Measurements from ENCODE around the gene DLL1.

DLL1 gene

DNA sequence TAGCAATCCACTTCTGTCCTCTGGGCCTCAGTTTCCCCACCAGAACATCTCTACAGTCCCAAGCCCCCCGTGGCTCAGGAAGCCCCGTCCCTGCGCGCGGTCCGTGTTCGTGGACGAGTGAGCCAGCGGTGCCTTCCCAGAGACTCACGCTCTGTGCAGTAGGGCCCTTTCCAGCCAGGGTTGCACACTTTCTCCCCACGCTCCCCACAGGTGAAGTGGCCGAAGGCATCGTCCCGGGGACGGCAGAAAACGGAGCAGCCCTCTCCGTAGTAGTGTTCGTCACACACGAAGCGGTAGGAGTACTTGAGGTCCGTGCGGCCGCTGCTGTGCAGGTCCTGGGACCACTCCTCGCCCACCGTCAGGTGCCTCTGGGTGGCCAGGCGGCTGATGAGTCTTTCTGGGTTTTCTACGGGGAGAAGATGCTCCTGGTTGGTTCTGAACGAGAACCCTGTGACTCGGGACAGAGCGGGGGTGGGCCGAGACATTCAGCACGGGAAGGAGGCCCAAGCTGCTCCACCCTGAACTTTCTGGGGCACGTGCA, 2.7 kb downstream of the DLL1 start:
- Histone ChIP-seq H2AFZ (ENCODE audit: low read length, unreplicated experiment) (no peak overlapping the region), H3K27me3 (ENCODE audit: insufficient read depth, low read length) (peaks cover 47% of the 10 kb centered on the region), H3K4me3 (ENCODE audit: low read depth, low read length) (no peak overlapping the region), H3K36me3 (ENCODE audit: insufficient read depth, low read length) (no peaks in the 10 kb centered on the region), H3K4me1 (ENCODE audit: control insufficient read depth, insufficient read depth, low read length, unreplicated experiment) (no peaks in the 10 kb centered on the region), H3K27ac (ENCODE audit: low read depth, low read length) (no peak overlapping the region), H3K79me2 (ENCODE audit: control insufficient read depth, insufficient read depth, low read length, unreplicated experiment) (no peaks in the 10 kb centered on the region)

DNA sequence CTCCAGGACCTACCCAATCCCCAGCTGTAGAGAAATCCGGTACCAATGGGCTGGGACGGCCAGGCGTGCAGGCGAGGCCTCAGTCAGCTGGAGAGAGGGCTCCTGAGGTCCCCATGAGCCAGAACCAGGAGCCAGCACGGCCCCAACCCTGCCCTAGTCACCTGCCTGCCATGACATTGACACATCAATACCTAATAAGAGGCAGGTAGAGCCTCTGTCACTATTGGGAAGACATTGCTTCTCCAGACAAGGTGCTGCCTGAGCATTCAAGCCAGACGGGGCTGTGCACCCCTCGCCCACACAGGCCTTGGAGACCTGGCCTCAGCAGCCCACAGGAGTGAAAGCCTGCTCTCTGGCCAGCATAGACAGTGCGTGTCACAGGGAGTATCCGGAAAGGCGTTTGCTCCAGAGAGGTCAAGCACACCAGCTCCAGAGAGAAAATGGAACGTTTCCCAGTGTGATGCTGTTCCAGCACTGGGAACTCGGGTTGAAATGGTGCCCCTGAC, 3.5 kb downstream of the DLL1 start:
- no peak overlapping the region for H3K4me3 ChIP-seq (ENCODE audit: low read depth, low read length)
- H3K27me3 ChIP-seq (ENCODE audit: insufficient read depth, low read length) = peaks cover 40% of the 10 kb centered on the region
- H2AFZ ChIP-seq (ENCODE audit: low read length, unreplicated experiment) = no peak overlapping the region
- H3K27ac ChIP-seq (ENCODE audit: low read depth, low read length) = no peak overlapping the region
- no peaks in the 10 kb centered on the region for H3K79me2 ChIP-seq (ENCODE audit: control insufficient read depth, insufficient read depth, low read length, unreplicated experiment)
- H3K4me1 ChIP-seq (ENCODE audit: control insufficient read depth, insufficient read depth, low read length, unreplicated experiment) = no peaks in the 10 kb centered on the region
- H3K36me3 ChIP-seq (ENCODE audit: insufficient read depth, low read length) = no peaks in the 10 kb centered on the region

DNA sequence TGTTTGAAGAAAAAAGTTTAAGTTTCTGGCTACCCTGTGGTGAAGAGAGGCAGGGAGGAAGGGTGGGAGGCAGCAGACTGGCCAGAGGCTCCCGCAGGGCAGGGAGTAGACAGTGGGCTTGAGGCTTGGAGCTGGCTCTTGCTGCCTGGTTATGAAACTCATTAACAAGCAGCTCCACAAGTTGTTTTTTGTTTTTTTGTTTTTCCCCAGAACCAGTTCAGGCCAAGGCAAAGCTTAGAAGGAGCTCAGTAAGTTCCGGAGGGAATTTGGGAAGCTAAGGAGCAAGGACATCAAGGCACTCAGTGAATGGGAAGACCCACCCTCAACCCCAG, 4.0 kb downstream of the DLL1 start:
- peaks cover 34% of the 10 kb centered on the region for H3K27me3 ChIP-seq (ENCODE audit: insufficient read depth, low read length)
- H3K4me3 ChIP-seq (ENCODE audit: low read depth, low read length) = no peak overlapping the region

DNA sequence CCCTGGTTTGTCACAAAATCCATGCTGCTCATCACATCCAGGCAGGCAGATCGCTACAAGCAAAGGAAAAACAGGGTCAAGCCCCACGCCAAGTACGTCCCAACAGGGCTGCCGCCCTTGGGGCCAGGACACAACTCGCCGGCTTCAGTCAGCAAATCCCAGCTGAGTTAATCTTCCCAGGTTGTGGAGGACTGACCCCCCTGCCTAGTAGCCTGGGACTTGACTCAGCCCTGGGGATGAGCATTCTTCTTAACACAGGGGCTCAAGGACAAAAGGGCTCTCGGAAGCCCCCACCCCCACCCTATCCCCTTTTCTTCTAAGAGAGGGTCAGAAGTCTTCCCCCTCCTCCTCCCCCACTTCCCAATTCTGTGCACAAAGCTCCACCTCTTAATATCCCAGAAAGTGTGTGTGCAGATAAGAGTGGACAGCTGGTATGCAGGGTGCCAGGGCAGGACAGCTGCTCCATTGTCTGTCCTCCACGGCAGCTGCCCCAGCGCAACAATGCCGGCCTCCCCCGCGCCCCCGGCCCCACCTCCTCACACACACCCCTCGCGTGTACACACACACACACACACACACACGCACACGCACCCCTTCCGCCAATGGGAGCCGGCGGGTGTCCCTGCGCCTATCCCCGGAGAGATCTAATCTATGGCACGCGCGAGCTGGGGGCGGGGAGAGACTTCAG, 4.5 kb downstream of the DLL1 start:
- no peaks in the 10 kb centered on the region for H3K36me3 ChIP-seq (ENCODE audit: insufficient read depth, low read length)
- no peak overlapping the region for H3K4me3 ChIP-seq (ENCODE audit: low read depth, low read length)
- H3K27me3 ChIP-seq (ENCODE audit: insufficient read depth, low read length) = peaks cover 29% of the 10 kb centered on the region
- no peaks in the 10 kb centered on the region for H3K4me1 ChIP-seq (ENCODE audit: control insufficient read depth, insufficient read depth, low read length, unreplicated experiment)
- H2AFZ ChIP-seq (ENCODE audit: low read length, unreplicated experiment) = no peak overlapping the region
- H3K27ac ChIP-seq (ENCODE audit: low read depth, low read length) = no peak overlapping the region
- no peaks in the 10 kb centered on the region for H3K79me2 ChIP-seq (ENCODE audit: control insufficient read depth, insufficient read depth, low read length, unreplicated experiment)

More for the DNA sequence above, 4.0 kb downstream of the DLL1 start:
- no peak overlapping the region for H3K27ac ChIP-seq (ENCODE audit: low read depth, low read length)
- no peaks in the 10 kb centered on the region for H3K79me2 ChIP-seq (ENCODE audit: control insufficient read depth, insufficient read depth, low read length, unreplicated experiment)
- H3K36me3 ChIP-seq (ENCODE audit: insufficient read depth, low read length) = no peaks in the 10 kb centered on the region
- no peaks in the 10 kb centered on the region for H3K4me1 ChIP-seq (ENCODE audit: control insufficient read depth, insufficient read depth, low read length, unreplicated experiment)
- no peak overlapping the region for H2AFZ ChIP-seq (ENCODE audit: low read length, unreplicated experiment)

DNA sequence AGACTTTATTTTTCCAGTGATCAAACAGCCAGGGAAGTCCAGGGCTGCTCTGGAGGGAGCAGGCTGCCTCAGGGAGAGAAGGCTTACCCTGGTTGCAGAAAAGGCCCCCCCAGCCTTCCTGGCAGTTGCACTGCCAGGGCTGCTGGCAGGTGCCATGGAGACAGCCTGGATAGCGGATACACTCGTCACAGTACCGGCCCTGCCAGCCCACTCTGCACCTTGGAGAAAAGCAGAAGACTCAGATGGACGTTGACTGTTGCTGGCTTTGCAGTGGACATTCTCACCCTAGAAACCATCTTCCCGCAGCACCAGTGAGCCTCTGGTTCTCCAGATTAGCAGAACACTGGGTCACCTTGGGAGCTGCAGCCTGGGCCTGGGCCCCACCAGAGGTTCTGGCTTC, 5.4 kb downstream of the DLL1 start:
- no peaks in the 10 kb centered on the region for H3K36me3 ChIP-seq (ENCODE audit: insufficient read depth, low read length)
- no peak overlapping the region for H3K27ac ChIP-seq (ENCODE audit: low read depth, low read length)
- no peaks in the 10 kb centered on the region for H3K79me2 ChIP-seq (ENCODE audit: control insufficient read depth, insufficient read depth, low read length, unreplicated experiment)
- peaks cover 4% of the 10 kb centered on the region for H3K4me1 ChIP-seq (ENCODE audit: control insufficient read depth, insufficient read depth, low read length, unreplicated experiment)
- no peak overlapping the region for H2AFZ ChIP-seq (ENCODE audit: low read length, unreplicated experiment)
- H3K4me3 ChIP-seq (ENCODE audit: low read depth, low read length) = no peak overlapping the region
- peaks cover 25% of the 10 kb centered on the region for H3K27me3 ChIP-seq (ENCODE audit: insufficient read depth, low read length)

DNA sequence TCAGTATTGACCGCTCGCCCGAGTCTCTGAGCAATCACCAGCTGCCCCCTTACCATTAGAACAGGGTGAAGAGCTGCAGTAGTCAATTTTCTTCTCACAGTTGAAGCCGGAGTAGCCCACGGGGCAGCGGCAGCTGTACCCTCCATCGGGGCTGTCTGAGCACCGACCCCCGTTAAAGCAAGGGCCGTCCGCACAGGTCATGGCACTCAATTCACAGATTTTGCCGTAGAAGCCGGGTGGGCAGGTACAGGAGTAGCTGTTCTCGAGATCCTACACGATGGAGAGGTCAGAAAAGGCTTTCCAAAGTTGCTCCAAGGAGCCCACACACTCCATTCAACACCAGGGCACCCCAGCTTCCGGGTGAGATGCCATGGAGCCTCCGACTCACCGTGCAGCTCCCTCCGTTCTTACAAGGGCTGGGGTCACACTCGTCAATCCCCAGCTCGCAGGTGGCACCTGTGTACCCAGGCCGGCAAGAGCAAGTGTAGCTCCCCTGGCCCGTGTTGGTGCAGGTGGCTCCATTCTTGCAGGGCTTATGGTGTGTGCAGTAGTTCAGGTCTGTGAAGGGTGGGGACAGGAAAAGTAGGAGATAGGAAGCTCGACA, 5.9 kb downstream of the DLL1 start:
- H3K36me3 ChIP-seq (ENCODE audit: insufficient read depth, low read length) = no peaks in the 10 kb centered on the region
- no peak overlapping the region for H3K4me3 ChIP-seq (ENCODE audit: low read depth, low read length)
- H2AFZ ChIP-seq (ENCODE audit: low read length, unreplicated experiment) = no peak overlapping the region
- H3K27ac ChIP-seq (ENCODE audit: low read depth, low read length) = no peak overlapping the region
- peaks cover 4% of the 10 kb centered on the region for H3K4me1 ChIP-seq (ENCODE audit: control insufficient read depth, insufficient read depth, low read length, unreplicated experiment)
- H3K79me2 ChIP-seq (ENCODE audit: control insufficient read depth, insufficient read depth, low read length, unreplicated experiment) = no peaks in the 10 kb centered on the region
- H3K27me3 ChIP-seq (ENCODE audit: insufficient read depth, low read length) = peaks cover 23% of the 10 kb centered on the region

GRCh38 chr6:170284126-170284773, 6.6 kb downstream of the DLL1 start:
- peaks cover 4% of the 10 kb centered on the region for H3K4me1 ChIP-seq (ENCODE audit: control insufficient read depth, insufficient read depth, low read length, unreplicated experiment)
- no peak overlapping the region for H2AFZ ChIP-seq (ENCODE audit: low read length, unreplicated experiment)
- H3K27ac ChIP-seq (ENCODE audit: low read depth, low read length) = no peak overlapping the region
- no peaks in the 10 kb centered on the region for H3K36me3 ChIP-seq (ENCODE audit: insufficient read depth, low read length)
- no peaks in the 10 kb centered on the region for H3K79me2 ChIP-seq (ENCODE audit: control insufficient read depth, insufficient read depth, low read length, unreplicated experiment)
- H3K4me3 ChIP-seq (ENCODE audit: low read depth, low read length) = no peak overlapping the region
- peaks cover 18% of the 10 kb centered on the region for H3K27me3 ChIP-seq (ENCODE audit: insufficient read depth, low read length)

GRCh38 chr6:170283212-170284081, 7.4 kb downstream of the DLL1 start:
- no peaks in the 10 kb centered on the region for H3K79me2 ChIP-seq (ENCODE audit: control insufficient read depth, insufficient read depth, low read length, unreplicated experiment)
- no peak overlapping the region for H2AFZ ChIP-seq (ENCODE audit: low read length, unreplicated experiment)
- no peak overlapping the region for H3K4me3 ChIP-seq (ENCODE audit: low read depth, low read length)
- no peak overlapping the region for H3K27ac ChIP-seq (ENCODE audit: low read depth, low read length)
- no peaks in the 10 kb centered on the region for H3K36me3 ChIP-seq (ENCODE audit: insufficient read depth, low read length)
- peaks cover 18% of the 10 kb centered on the region for H3K27me3 ChIP-seq (ENCODE audit: insufficient read depth, low read length)
- peaks cover 4% of the 10 kb centered on the region for H3K4me1 ChIP-seq (ENCODE audit: control insufficient read depth, insufficient read depth, low read length, unreplicated experiment)

DNA sequence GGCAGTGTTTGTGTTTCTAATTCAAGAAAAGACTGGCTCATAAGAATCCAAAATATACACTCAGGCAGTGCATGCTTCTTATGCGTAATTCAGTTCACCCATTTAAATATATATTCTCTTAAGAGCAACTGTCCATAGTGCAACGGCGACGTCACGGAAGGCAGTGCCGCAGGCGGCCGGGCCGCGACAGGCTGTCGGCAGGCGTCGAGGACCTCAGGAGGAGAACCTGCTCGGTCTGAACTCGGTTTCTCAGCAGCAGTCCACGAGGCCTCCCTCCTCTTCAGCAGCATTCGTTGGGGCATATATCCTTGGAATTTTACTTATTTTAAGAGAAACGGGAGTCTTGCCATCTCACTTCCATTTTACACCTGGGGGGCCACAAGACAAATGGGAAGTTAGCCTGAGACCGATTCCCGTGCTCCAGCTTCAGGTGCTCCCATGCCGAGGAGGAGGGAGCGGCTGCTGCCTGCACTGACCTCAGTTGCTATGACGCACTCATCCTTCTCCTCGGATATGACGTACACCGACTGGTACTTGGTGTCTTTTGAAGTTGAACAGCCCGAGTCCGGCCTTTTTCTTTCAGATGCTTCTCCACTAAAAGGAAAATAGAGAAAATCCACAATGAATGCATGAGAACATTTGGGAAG, 8.2 kb downstream of the DLL1 start:
- no peak overlapping the region for H3K4me3 ChIP-seq (ENCODE audit: low read depth, low read length)
- no peak overlapping the region for H2AFZ ChIP-seq (ENCODE audit: low read length, unreplicated experiment)
- no peaks in the 10 kb centered on the region for H3K36me3 ChIP-seq (ENCODE audit: insufficient read depth, low read length)
- no peak overlapping the region for H3K27ac ChIP-seq (ENCODE audit: low read depth, low read length)
- no peaks in the 10 kb centered on the region for H3K79me2 ChIP-seq (ENCODE audit: control insufficient read depth, insufficient read depth, low read length, unreplicated experiment)
- H3K4me1 ChIP-seq (ENCODE audit: control insufficient read depth, insufficient read depth, low read length, unreplicated experiment) = peaks cover 4% of the 10 kb centered on the region
- 0 out of 2 replicates have a peak, but pooled peaks cover 15% of the 10 kb centered on the region for H3K27me3 ChIP-seq (ENCODE audit: insufficient read depth, low read length)

Measured in ACC112 (cell line).